Neural progenitor cell (in vitro differentiated cells): ENCODE measurements around the gene ZIM2.

ENCODE experiments used
- EZH2 ChIP-seq: fragments of 200-600 bp; sonication (generic); IDR thresholded peaks from 2 replicates; pipeline ENCODE4 v1.6.1; 2017; ENCODE audit warnings: antibody characterized with exemption, mild to moderate bottlenecking, moderate library complexity
- TF ChIP-seq, protein P1 (sequence below): fragments of 200-600 bp; sonication (generic); IDR thresholded peaks from 2 replicates; pipeline ENCODE4 v1.5.1; 2017; ENCODE audit warnings: antibody characterized with exemption, mild to moderate bottlenecking

DNA sequence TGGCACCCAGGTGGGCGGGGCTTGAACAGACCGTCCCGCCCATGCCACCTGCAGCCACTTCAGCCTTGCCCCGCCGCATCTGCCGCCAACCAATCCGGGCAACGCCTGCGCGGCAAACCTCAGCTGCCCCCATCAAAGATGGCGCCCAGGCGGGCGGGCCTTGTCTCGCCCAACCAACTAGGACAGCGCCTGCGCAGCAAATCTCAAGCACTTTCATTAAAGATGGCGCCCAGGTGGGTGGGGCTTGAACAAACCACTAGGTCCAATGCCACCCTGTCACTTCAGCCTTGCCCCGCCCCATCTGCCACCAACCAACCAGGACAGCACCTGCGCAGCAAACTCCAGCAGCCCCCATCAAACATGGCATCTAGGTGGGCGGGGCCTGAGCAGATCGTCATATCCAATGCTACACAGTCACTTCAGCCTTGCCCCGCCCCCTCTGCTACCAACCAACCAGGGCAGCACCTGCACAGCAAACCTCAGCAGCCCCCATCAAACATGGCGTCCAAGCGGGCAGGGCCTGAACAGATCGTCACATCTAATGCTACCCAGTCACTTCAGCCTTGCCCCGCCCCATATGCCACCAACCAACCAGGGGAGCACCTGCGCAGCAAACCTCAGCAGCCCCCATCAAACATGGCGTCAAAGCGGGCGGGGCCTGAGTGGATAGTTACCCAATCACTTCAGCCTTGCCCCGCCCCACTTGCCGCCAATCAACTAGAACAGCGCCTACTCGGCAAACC, 1.4 kb downstream of the ZIM2 start:
- TF ChIP-seq, protein P1, sequence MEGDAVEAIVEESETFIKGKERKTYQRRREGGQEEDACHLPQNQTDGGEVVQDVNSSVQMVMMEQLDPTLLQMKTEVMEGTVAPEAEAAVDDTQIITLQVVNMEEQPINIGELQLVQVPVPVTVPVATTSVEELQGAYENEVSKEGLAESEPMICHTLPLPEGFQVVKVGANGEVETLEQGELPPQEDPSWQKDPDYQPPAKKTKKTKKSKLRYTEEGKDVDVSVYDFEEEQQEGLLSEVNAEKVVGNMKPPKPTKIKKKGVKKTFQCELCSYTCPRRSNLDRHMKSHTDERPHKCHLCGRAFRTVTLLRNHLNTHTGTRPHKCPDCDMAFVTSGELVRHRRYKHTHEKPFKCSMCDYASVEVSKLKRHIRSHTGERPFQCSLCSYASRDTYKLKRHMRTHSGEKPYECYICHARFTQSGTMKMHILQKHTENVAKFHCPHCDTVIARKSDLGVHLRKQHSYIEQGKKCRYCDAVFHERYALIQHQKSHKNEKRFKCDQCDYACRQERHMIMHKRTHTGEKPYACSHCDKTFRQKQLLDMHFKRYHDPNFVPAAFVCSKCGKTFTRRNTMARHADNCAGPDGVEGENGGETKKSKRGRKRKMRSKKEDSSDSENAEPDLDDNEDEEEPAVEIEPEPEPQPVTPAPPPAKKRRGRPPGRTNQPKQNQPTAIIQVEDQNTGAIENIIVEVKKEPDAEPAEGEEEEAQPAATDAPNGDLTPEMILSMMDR = no peak
- TF ChIP-seq EZH2 = no peak
